HCT116 (cell line): ENCODE results near the gene ZNF423.

Experiments
- EZH2phosphoT487 ChIP-seq: fragments of 200-600 bp; IDR thresholded peaks from 2 replicates; pipeline ENCODE4 v1.6.1; 2018; ENCODE audit warnings: antibody characterized with exemption, borderline replicate concordance
- FOSL1 ChIP-seq: IDR thresholded peaks from 2 replicates; pipeline ENCODE4 v1.6.1; 2012; ENCODE audit warnings: low read depth
- POLR2A ChIP-seq: IDR thresholded peaks from 2 replicates; pipeline ENCODE4 v1.7.0; 2011; ENCODE audit warnings: borderline replicate concordance; ENCODE audit not compliant: insufficient read depth, insufficient read length; ENCODE audit errors: extremely low read depth
- SP1 ChIP-seq: IDR thresholded peaks from 2 replicates; pipeline ENCODE4 v1.6.1; 2012; ENCODE audit warnings: low read depth
- SRF ChIP-seq: IDR thresholded peaks from 2 replicates; pipeline ENCODE4 v1.6.1; 2012; ENCODE audit warnings: low read depth
- YY1 ChIP-seq: IDR thresholded peaks from 2 replicates; pipeline ENCODE4 v1.6.1; 2011; ENCODE audit warnings: low read length, low read depth, moderate library complexity, mild to moderate bottlenecking; ENCODE audit not compliant: insufficient replicate concordance; ENCODE audit errors: extremely low read depth
- ZNF274 ChIP-seq: fragments of 200-500 bp; sonication (Bioruptor generic); IDR thresholded peaks from 2 replicates; pipeline ENCODE4 v1.6.1; 2014; ENCODE audit warnings: mild to moderate bottlenecking, low read depth, low read length, inconsistent platforms
- TF ChIP-seq, protein P1 (sequence below), 3 experiments: fragments of 200-600 bp in 1 of 3; sonication (generic) in 1 of 3; IDR thresholded peaks in 2 of 3; conservative IDR thresholded peaks in 1 of 3; 2 replicates each; pipeline ENCODE4 v1.5.1; 2012 to 2017; ENCODE audit warnings: low read depth in 2 of 3, low read length in 2 of 3, antibody characterized with exemption in 1 of 3, borderline replicate concordance in 1 of 3, control low read depth in 1 of 3, mild to moderate bottlenecking in 1 of 3, mixed read lengths in 1 of 3, mixed run types in 1 of 3, moderate library complexity in 1 of 3; ENCODE audit not compliant: insufficient read depth in 1 of 3
- TF ChIP-seq, protein P2 (sequence below): IDR thresholded peaks from 2 replicates; pipeline ENCODE4 v1.6.1; 2012
- TF ChIP-seq, protein P3 (sequence below): IDR thresholded peaks from 2 replicates; pipeline ENCODE4 v1.6.1; 2012; ENCODE audit warnings: low read depth
- TF ChIP-seq, protein P4 (sequence below): IDR thresholded peaks from 2 replicates; pipeline ENCODE4 v1.6.1; 2011; ENCODE audit warnings: mild to moderate bottlenecking, low read length, moderate library complexity; ENCODE audit not compliant: insufficient replicate concordance; ENCODE audit errors: extremely low read depth

DNA sequence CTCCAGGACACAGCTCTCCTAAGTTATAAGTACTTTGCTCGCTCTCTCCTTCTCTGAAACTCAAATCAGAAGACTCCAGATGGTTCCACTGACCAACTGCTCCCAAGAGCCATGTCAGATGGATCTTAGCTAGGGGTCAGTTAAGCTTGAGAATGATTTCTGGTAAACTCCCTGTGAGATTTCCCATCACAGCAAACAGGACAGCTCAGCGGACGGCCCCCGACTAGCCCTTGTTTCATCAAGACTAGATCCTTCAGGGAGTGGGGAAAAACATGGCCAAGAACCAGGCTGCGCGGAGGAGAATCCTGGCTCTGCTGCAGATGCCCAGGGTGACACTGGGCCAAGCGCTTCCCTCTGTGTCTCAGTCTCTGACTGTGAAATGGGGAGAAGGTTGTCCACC is 322.5 kb downstream of the ZNF423 start:
- TF ChIP-seq, protein P1, sequence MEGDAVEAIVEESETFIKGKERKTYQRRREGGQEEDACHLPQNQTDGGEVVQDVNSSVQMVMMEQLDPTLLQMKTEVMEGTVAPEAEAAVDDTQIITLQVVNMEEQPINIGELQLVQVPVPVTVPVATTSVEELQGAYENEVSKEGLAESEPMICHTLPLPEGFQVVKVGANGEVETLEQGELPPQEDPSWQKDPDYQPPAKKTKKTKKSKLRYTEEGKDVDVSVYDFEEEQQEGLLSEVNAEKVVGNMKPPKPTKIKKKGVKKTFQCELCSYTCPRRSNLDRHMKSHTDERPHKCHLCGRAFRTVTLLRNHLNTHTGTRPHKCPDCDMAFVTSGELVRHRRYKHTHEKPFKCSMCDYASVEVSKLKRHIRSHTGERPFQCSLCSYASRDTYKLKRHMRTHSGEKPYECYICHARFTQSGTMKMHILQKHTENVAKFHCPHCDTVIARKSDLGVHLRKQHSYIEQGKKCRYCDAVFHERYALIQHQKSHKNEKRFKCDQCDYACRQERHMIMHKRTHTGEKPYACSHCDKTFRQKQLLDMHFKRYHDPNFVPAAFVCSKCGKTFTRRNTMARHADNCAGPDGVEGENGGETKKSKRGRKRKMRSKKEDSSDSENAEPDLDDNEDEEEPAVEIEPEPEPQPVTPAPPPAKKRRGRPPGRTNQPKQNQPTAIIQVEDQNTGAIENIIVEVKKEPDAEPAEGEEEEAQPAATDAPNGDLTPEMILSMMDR (IDR thresholded peaks at IDR 0.05 in 2 of 3, conservative IDR thresholded peaks at IDR 0.05 in 1 of 3; ENCODE audit: borderline replicate concordance in 1 of 3, insufficient read depth in 1 of 3, low read depth in 2 of 3, low read length in 2 of 3), result no peak
- no peak for TF ChIP-seq YY1
- TF ChIP-seq POLR2A, result no peak
- no peak for TF ChIP-seq SRF
- TF ChIP-seq, protein P2, sequence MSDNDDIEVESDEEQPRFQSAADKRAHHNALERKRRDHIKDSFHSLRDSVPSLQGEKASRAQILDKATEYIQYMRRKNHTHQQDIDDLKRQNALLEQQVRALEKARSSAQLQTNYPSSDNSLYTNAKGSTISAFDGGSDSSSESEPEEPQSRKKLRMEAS, result no peak
- no peak for TF ChIP-seq EZH2phosphoT487
- TF ChIP-seq FOSL1, result no peak
- TF ChIP-seq SP1, result no peak
- no peak for TF ChIP-seq ZNF274
- TF ChIP-seq, protein P3, sequence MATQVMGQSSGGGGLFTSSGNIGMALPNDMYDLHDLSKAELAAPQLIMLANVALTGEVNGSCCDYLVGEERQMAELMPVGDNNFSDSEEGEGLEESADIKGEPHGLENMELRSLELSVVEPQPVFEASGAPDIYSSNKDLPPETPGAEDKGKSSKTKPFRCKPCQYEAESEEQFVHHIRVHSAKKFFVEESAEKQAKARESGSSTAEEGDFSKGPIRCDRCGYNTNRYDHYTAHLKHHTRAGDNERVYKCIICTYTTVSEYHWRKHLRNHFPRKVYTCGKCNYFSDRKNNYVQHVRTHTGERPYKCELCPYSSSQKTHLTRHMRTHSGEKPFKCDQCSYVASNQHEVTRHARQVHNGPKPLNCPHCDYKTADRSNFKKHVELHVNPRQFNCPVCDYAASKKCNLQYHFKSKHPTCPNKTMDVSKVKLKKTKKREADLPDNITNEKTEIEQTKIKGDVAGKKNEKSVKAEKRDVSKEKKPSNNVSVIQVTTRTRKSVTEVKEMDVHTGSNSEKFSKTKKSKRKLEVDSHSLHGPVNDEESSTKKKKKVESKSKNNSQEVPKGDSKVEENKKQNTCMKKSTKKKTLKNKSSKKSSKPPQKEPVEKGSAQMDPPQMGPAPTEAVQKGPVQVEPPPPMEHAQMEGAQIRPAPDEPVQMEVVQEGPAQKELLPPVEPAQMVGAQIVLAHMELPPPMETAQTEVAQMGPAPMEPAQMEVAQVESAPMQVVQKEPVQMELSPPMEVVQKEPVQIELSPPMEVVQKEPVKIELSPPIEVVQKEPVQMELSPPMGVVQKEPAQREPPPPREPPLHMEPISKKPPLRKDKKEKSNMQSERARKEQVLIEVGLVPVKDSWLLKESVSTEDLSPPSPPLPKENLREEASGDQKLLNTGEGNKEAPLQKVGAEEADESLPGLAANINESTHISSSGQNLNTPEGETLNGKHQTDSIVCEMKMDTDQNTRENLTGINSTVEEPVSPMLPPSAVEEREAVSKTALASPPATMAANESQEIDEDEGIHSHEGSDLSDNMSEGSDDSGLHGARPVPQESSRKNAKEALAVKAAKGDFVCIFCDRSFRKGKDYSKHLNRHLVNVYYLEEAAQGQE, result no peak
- TF ChIP-seq, protein P4, sequence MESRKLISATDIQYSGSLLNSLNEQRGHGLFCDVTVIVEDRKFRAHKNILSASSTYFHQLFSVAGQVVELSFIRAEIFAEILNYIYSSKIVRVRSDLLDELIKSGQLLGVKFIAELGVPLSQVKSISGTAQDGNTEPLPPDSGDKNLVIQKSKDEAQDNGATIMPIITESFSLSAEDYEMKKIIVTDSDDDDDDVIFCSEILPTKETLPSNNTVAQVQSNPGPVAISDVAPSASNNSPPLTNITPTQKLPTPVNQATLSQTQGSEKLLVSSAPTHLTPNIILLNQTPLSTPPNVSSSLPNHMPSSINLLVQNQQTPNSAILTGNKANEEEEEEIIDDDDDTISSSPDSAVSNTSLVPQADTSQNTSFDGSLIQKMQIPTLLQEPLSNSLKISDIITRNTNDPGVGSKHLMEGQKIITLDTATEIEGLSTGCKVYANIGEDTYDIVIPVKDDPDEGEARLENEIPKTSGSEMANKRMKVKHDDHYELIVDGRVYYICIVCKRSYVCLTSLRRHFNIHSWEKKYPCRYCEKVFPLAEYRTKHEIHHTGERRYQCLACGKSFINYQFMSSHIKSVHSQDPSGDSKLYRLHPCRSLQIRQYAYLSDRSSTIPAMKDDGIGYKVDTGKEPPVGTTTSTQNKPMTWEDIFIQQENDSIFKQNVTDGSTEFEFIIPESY, result no peak
